Ovary (tissue), 3 donors: Measurements from ENCODE around the gene STK10.
"Not testable (repeated sequence)": the region's sequence is repeated elsewhere in the genome, so short reads cannot be mapped to it uniquely, and the experiment has no call there.

Experiments
- POLR2A ChIP-seq: fragments of 450-650 bp; IDR thresholded peaks from one replicate; pipeline ENCODE4 v1.6.1; 2017; ENCODE audit warnings: antibody characterized with exemption, mild to moderate bottlenecking, moderate library complexity
- TF ChIP-seq, protein P1 (sequence below), 3 donors: fragments of 450-650 bp in 2 of 3; fragments of 200-600 bp in 1 of 3; IDR thresholded peaks; one replicate each; pipeline versions ENCODE4 v1.5.1 to v1.8.0; 2016 to 2022; ENCODE audit warnings: antibody characterized with exemption in 3 of 3, mild to moderate bottlenecking in 1 of 3
- donor health status: DM: no; HTN: no; CAD: no.

DNA sequence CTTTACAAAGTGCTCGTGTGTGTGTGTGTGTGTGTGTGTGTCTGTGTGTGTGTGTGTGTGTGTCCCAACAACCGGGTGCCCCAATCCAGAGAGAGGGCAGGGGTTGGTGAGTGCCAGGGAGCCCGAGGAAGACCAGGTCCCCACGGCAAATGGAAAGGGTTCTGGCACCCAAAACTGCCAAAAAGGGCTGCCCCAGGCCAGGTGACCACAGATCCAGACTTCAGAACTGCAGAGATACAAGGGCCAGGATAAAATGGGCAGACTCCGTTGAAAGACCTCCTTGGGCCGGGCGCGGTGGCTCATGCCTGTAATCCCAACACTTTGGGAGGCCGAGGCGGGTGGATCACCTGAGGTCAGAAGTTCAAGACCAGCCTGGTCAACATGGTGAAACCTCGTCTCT, 38.5 kb downstream of the STK10 start:
- TF ChIP-seq, protein P1, sequence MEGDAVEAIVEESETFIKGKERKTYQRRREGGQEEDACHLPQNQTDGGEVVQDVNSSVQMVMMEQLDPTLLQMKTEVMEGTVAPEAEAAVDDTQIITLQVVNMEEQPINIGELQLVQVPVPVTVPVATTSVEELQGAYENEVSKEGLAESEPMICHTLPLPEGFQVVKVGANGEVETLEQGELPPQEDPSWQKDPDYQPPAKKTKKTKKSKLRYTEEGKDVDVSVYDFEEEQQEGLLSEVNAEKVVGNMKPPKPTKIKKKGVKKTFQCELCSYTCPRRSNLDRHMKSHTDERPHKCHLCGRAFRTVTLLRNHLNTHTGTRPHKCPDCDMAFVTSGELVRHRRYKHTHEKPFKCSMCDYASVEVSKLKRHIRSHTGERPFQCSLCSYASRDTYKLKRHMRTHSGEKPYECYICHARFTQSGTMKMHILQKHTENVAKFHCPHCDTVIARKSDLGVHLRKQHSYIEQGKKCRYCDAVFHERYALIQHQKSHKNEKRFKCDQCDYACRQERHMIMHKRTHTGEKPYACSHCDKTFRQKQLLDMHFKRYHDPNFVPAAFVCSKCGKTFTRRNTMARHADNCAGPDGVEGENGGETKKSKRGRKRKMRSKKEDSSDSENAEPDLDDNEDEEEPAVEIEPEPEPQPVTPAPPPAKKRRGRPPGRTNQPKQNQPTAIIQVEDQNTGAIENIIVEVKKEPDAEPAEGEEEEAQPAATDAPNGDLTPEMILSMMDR (IDR thresholded peaks at IDR 0.05) = not testable (repeated sequence)
- not testable (repeated sequence) for TF ChIP-seq POLR2A
